Gastroesophageal sphincter (tissue), 4 donors: Measurements from ENCODE around the gene GGCT. TPM values are rescaled to one million over a fixed set of nuclear protein-coding genes. Genes with fewer than 3 reads are reported as not detected.
"Not testable (repeated sequence)": the region's sequence is repeated elsewhere in the genome, so short reads cannot be mapped to it uniquely, and the experiment has no call there.

Experiments
- ATAC-seq: fragments of 150-250 bp; one replicate; pipeline ENCODE4 v1.9.1; 2016; ENCODE audit warnings: mild to moderate bottlenecking, moderate library complexity
- H3K27ac ChIP-seq, 4 donors: fragments of 200-600 bp; sonication (generic) in 3 of 4; 1 replicate in 3 of 4; 2 replicates in 1 of 4; pipeline ENCODE4 v1.5.1; 2016 to 2019
- H3K27me3 ChIP-seq: fragments of 200-600 bp; sonication (generic); one replicate; pipeline ENCODE4 v1.5.1; 2019
- H3K36me3 ChIP-seq, 2 donors: fragments of 200-600 bp; sonication (generic); one replicate each; pipeline ENCODE4 v1.5.1; 2019; ENCODE audit warnings: control low read depth in 1 of 2
- H3K4me1 ChIP-seq, 3 donors: fragments of 200-600 bp; sonication (generic); 1 replicate in 2 of 3; 2 replicates in 1 of 3; pipeline ENCODE4 v1.5.1; 2016 to 2019; ENCODE audit warnings: control low read depth in 2 of 3
- H3K4me3 ChIP-seq, 2 donors: fragments of 200-600 bp; sonication (generic); one replicate each; pipeline ENCODE4 v1.5.1; 2019; ENCODE audit warnings: mild to moderate bottlenecking in 1 of 2, moderate library complexity in 1 of 2
- H3K9me3 ChIP-seq, 3 donors: fragments of 200-600 bp; sonication (generic); one replicate each; pipeline ENCODE4 v1.5.1; 2017 to 2019; ENCODE audit warnings: control low read depth in 2 of 3
- CTCF ChIP-seq, 4 experiments: fragments of 200-600 bp in 2 of 4; fragments of 450-650 bp in 2 of 4; sonication (generic) in 1 of 4; IDR thresholded peaks; one replicate each; pipeline ENCODE4 v1.5.1; 2017 to 2019; ENCODE audit warnings: antibody characterized with exemption in 4 of 4, mild to moderate bottlenecking in 2 of 4, moderate library complexity in 2 of 4
- EP300 ChIP-seq: sonication (generic); formaldehyde crosslinking; IDR thresholded peaks from one replicate; pipeline ENCODE4 v1.6.1; 2017; ENCODE audit warnings: antibody characterized with exemption, mild to moderate bottlenecking
- POLR2A ChIP-seq, 2 donors: fragments of 450-650 bp; IDR thresholded peaks; one replicate each; pipeline ENCODE4 v1.6.1; 2017; ENCODE audit warnings: antibody characterized with exemption in 2 of 2, mild to moderate bottlenecking in 2 of 2, moderate library complexity in 1 of 2
- POLR2AphosphoS5 ChIP-seq: sonication (generic); formaldehyde crosslinking; IDR thresholded peaks from one replicate; pipeline ENCODE4 v1.6.1; 2017; ENCODE audit warnings: antibody characterized with exemption
- WGBS, 2 donors: methylation state at CpG; one replicate each; pipeline ENCODE4 v1.1.5; 2018; ENCODE audit warnings: low coverage in 1 of 2; 5-methylcytosine and 5-hydroxymethylcytosine counted together
- total RNA-seq, 4 donors: library from RNA; depleted of rRNA; stranded (reverse); fragments of >200 nt; gene quantifications; one replicate each; pipeline ENCODE4 v1.1.0, GENCODE V29; 2016

GGCT gene
- total RNA-seq, 4 donors from 2014 or later: 16.7 to 29.0 (median 23.7) TPM

- H3K27ac ChIP-seq: no peak overlapping the region
- H3K4me1 ChIP-seq: no peaks in the 10 kb centered on the region
- no peak for ATAC-seq
- H3K36me3 ChIP-seq: peaks cover 0 to 21% of the 10 kb centered on the region in 2 donors
- H3K4me3 ChIP-seq: no peak overlapping the region
- peaks cover 0 to 2% (median 0%) of the 10 kb centered on the region in 3 donors for H3K9me3 ChIP-seq
- no peaks in the 10 kb centered on the region for H3K27me3 ChIP-seq
- TF ChIP-seq POLR2A (IDR thresholded peaks at IDR 0.05): no peak
- TF ChIP-seq CTCF (IDR thresholded peaks at IDR 0.05): no peak
- TF ChIP-seq EP300: no peak
- TF ChIP-seq POLR2AphosphoS5: no peak
These were observed 11.4 kb downstream of the GGCT start for GRCh38 chr7:30493228-30493627.

- Histone ChIP-seq H3K27me3 (no peaks in the 10 kb centered on the region), H3K9me3 (peaks cover 0 to 2% (median 0%) of the 10 kb centered on the region in 3 donors), H3K4me3 (no peak overlapping the region), H3K36me3 (peaks cover 0 to 9% of the 10 kb centered on the region in 2 donors), H3K4me1 (no peaks in the 10 kb centered on the region), H3K27ac (no peak overlapping the region)
- TF ChIP-seq POLR2AphosphoS5 (no peak), EP300 (no peak), CTCF (IDR thresholded peaks at IDR 0.05) (no peak), POLR2A (IDR thresholded peaks at IDR 0.05) (no peak)
- ATAC-seq: no peak
These were observed 13.2 kb downstream of the GGCT start for GRCh38 chr7:30491417-30491816.

- Histone ChIP-seq H3K4me3 (no peak overlapping the region), H3K36me3 (no peaks in the 10 kb centered on the region), H3K9me3 (peaks cover 0 to 2% (median 0%) of the 10 kb centered on the region in 3 donors), H3K4me1 (no peaks in the 10 kb centered on the region), H3K27ac (no peak overlapping the region), H3K27me3 (no peaks in the 10 kb centered on the region)
- no peak for TF ChIP-seq EP300
- TF ChIP-seq POLR2AphosphoS5: no peak
- TF ChIP-seq POLR2A (IDR thresholded peaks at IDR 0.05): no peak
- TF ChIP-seq CTCF (IDR thresholded peaks at IDR 0.05): no peak
- 86% methylated on average over 1 of the region's 1 CpG for WGBS, 2 donors
- ATAC-seq: no peak
These were observed 17.3 kb downstream of the GGCT start for GRCh38 chr7:30487371-30487770.

GRCh38 chr7:30485667-30486066 is 19.0 kb downstream of the GGCT start:
- no peak for TF ChIP-seq POLR2AphosphoS5
- TF ChIP-seq POLR2A (IDR thresholded peaks at IDR 0.05): no peak
- no peak for TF ChIP-seq CTCF (IDR thresholded peaks at IDR 0.05)
- no peak for TF ChIP-seq EP300
- Histone ChIP-seq H3K27me3 (no peaks in the 10 kb centered on the region), H3K4me3 (no peak overlapping the region), H3K9me3 (no peaks in the 10 kb centered on the region), H3K4me1 (no peaks in the 10 kb centered on the region), H3K27ac (no peak overlapping the region), H3K36me3 (no peaks in the 10 kb centered on the region)
- ATAC-seq: no peak
- WGBS, 2 donors: 100% methylated on average over 1 of the region's 1 CpG; no CpG with 5 or more reads in 1 of the 2 donors

- H3K36me3 ChIP-seq, H3K27me3 ChIP-seq, H3K9me3 ChIP-seq, H3K4me3 ChIP-seq, ATAC-seq, H3K27ac ChIP-seq: not testable (repeated sequence)
- WGBS, 2 donors: 88 to 89% methylated on average over 6 of the region's 9 CpGs
- H3K4me1 ChIP-seq: peaks cover 0 to 26% (median 17%) of the 10 kb centered on the region in 3 donors
These were observed 23.2 kb downstream of the GGCT start for GRCh38 chr7:30481416-30481815.
